ENCODE measurements around the gene MAPKBP1. TPM values are rescaled to one million over a fixed set of nuclear protein-coding genes. Genes with fewer than 3 reads are reported as not detected.

Gene MAPKBP1
- total and polyA plus RNA-seq, 2 of the 8 experiments (the other 6 are each of a cell fraction or from before 2014, with no cell fraction given), result 4.3 to 11.3 TPM

GRCh38 chr15:41855261-41855961 is 81.1 kb downstream of the MAPKBP1 start:
- Histone ChIP-seq H3K4me1 (replicated peaks in 1 of 4; ENCODE audit: control insufficient read depth in 3 of 4, insufficient read depth in 4 of 4, low read length in 3 of 4) (peaks cover 0 to 11% (median 2%) of the 10 kb centered on the region in 4 experiments; a peak in 3 of 7 replicates), H4K8ac (ENCODE audit: extremely low read depth, insufficient read depth, low read length) (peak overlapping the region; percentile 75), H2BK120ac (replicated peaks; ENCODE audit: low read depth, low read length) (no peak overlapping the region), H2BK20ac (ENCODE audit: low read length) (no peak overlapping the region), H4K20me1 (replicated peaks in 1 of 2; ENCODE audit: control insufficient read depth in 1 of 2, insufficient read depth in 2 of 2, low read length in 2 of 2) (no peaks in the 10 kb centered on the region), H3K4me3 (ENCODE audit: extremely low read depth in 1 of 4, insufficient read depth in 2 of 4, low read depth in 3 of 4, low read length in 4 of 4) (no peak overlapping the region), H3K4me2 (ENCODE audit: insufficient read depth in 1 of 2, low read depth in 2 of 2, low read length in 2 of 2) (no peak overlapping the region), H4K5ac (ENCODE audit: insufficient read length, low read depth, low read length) (no peak overlapping the region), H3K14ac (ENCODE audit: insufficient read length) (no peak overlapping the region), H2BK5ac (ENCODE audit: low read depth, low read length) (no peak overlapping the region), H2BK15ac (ENCODE audit: low read length) (0 out of 2 replicates have a peak overlapping the region, but pooled peaks have one; percentile 29), H3K27ac (ENCODE audit: low read depth, low read length) (no peak overlapping the region), H3K23me2 (ENCODE audit: low read depth, low read length) (0 out of 2 replicates have a peak, but pooled peaks cover 2% of the 10 kb centered on the region), H3K23ac (ENCODE audit: insufficient read length) (no peak overlapping the region), H4K91ac (replicated peaks; ENCODE audit: insufficient read length, low read length) (no peak overlapping the region), H3K79me2 (ENCODE audit: control insufficient read depth in 1 of 2, insufficient read depth in 2 of 2, low read length in 2 of 2) (no peaks in the 10 kb centered on the region), H2AK5ac (ENCODE audit: low read depth, low read length) (no peak overlapping the region), H2AFZ (ENCODE audit: low read length) (no peak overlapping the region), H3K56ac (replicated peaks; ENCODE audit: insufficient read length, low read depth, low read length) (no peak overlapping the region), H3K9me3 (ENCODE audit: insufficient read depth in 2 of 2, low read depth in 1 of 2, low read length in 1 of 2) (no peaks in the 10 kb centered on the region), H3K27me3 (replicated peaks in 1 of 4; ENCODE audit: control insufficient read depth in 3 of 4, extremely low read depth in 1 of 4, insufficient read depth in 3 of 4, low read length in 3 of 4) (no peaks in the 10 kb centered on the region; a peak in 1 of 7 replicates), H3K18ac (ENCODE audit: extremely low read depth, low read length) (no peak overlapping the region; the same call in 1 of the 2 replicates), H3K36me3 (ENCODE audit: control insufficient read depth in 2 of 4, insufficient read depth in 4 of 4, low read length in 3 of 4) (no peaks in the 10 kb centered on the region), H3K9ac (replicated peaks in 1 of 4; ENCODE audit: extremely low read depth in 1 of 4, low read depth in 3 of 4, low read length in 3 of 4) (no peak overlapping the region; a peak in 2 of 7 replicates), H3K4ac (replicated peaks; ENCODE audit: insufficient read length, low read depth, low read length) (no peak overlapping the region), H2BK12ac (ENCODE audit: low read depth, low read length) (peak overlapping the region; percentile 60; the same call in 1 of the 2 replicates), H3K79me1 (ENCODE audit: low read depth, low read length) (no peaks in the 10 kb centered on the region)
- CTCF ChIA-PET (ENCODE audit: partially characterized antibody), result interaction anchor here (1.1 to 3.5 kb wide), 6 partner anchors 10 to 49 kb away, joined by 3 to 17 read pairs (median 6); no protein-coding TSS in a partner anchor
- FAIRE-seq, result no peak
- no peak for DNase-seq (ENCODE audit: low read depth in 1 of 2, low spot score in 2 of 2)
- TF ChIP-seq SP4 (IDR thresholded peaks at IDR 0.05; ENCODE audit: low read length), result no peak
- TF ChIP-seq GABPA (IDR thresholded peaks at IDR 0.05; ENCODE audit: borderline replicate concordance, insufficient read depth, low read length), result 0 out of 2 replicates have a peak, but pooled peaks have one; percentile 15
- POLR2A ChIA-PET (ENCODE audit: partially characterized antibody), result interaction anchor here (1.2 to 7.2 kb wide), 4 partner anchors 10 to 22 kb away, joined by 3 to 45 read pairs (median 6); partner anchors contain the start of gene PLA2G4B
- WGBS, 2 experiments (ENCODE audit: extremely low coverage in 1 of 2, insufficient coverage in 1 of 2, insufficient read length in 1 of 2, insufficient replicate concordance in 2 of 2, low coverage in 1 of 2, low lambda C conversion rate in 2 of 2, missing lambda C conversion rate in 1 of 2), result 87% methylated on average over 30 of the region's 30 CpGs; no CpG with 5 or more reads in 1 of the 2 experiments

All from H1 (cell line).